ENCODE results near the gene PCNA.

DNA sequence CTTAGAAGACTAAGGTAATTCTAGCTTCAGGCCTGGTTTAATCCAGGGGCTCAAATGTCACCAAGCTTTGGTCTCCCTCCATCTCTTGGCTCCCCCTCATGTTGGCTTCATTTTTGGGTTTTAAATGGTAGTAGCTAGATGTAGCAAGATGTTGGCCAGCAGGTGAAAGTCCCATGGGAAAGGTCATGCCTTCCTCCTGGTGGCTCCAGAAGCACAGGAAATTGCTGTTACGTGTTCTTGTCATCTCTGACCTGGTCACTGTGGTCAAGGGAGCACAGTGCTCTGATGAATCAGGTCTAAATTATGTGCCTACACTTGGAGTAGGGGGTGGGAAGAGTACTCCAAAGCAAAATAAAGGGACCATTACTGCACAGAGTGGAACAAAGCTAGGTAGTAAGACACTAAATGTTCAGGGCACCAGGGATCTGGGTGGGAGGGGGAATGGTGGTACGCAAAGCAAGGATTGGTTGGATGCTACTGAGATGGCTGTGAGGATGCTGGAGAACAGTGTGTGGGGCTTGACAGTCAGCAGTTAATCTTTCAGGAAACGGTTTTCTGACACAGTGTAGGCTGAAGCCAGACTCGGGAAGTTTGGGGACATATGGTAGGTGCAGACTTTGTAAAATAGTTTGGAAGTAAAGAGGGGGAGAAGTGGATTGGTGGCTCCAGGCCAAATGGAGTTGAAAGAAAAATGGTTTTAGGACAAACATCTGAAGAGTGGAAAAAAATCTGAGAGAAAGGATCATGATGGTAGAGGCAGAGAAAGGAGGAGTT, 37.1 kb upstream of the PCNA start:
- TF ChIP-seq, protein P1, sequence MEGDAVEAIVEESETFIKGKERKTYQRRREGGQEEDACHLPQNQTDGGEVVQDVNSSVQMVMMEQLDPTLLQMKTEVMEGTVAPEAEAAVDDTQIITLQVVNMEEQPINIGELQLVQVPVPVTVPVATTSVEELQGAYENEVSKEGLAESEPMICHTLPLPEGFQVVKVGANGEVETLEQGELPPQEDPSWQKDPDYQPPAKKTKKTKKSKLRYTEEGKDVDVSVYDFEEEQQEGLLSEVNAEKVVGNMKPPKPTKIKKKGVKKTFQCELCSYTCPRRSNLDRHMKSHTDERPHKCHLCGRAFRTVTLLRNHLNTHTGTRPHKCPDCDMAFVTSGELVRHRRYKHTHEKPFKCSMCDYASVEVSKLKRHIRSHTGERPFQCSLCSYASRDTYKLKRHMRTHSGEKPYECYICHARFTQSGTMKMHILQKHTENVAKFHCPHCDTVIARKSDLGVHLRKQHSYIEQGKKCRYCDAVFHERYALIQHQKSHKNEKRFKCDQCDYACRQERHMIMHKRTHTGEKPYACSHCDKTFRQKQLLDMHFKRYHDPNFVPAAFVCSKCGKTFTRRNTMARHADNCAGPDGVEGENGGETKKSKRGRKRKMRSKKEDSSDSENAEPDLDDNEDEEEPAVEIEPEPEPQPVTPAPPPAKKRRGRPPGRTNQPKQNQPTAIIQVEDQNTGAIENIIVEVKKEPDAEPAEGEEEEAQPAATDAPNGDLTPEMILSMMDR (IDR thresholded peaks at IDR 0.05): no peak
- no peak for TF ChIP-seq POLR2A (IDR thresholded peaks at IDR 0.05)

Measured in esophagus squamous epithelium (tissue), 4 donors.